Parathyroid adenoma (tissue), 2 donors: ENCODE data around the gene NCAPH2.
A peak's percentile ranks its signal among the peaks of the same experiment; 100 is the strongest.

Experiments
- H2AFZ ChIP-seq: fragments of 300-600 bp; sonication (generic); one replicate; pipeline ENCODE4 v1.7.0; 2017; ENCODE audit warnings: antibody characterized with exemption, mild to moderate bottlenecking
- H3K27ac ChIP-seq: fragments of 300-600 bp; sonication (generic); one replicate; pipeline ENCODE4 v1.7.0; 2017
- H3K27me3 ChIP-seq: fragments of 300-600 bp; sonication (generic); one replicate; pipeline ENCODE4 v1.7.0; 2017; ENCODE audit warnings: low read length; ENCODE audit not compliant: control insufficient read depth, insufficient read depth
- H3K36me3 ChIP-seq: fragments of 300-600 bp; sonication (generic); one replicate; pipeline ENCODE4 v1.7.0; 2017; ENCODE audit warnings: low read length; ENCODE audit not compliant: control insufficient read depth, insufficient read depth
- H3K4me1 ChIP-seq: fragments of 300-600 bp; sonication (generic); one replicate; pipeline ENCODE4 v1.7.0; 2017; ENCODE audit warnings: control low read depth
- H3K4me2 ChIP-seq: fragments of 300-600 bp; sonication (generic); one replicate; pipeline ENCODE4 v1.7.0; 2017; ENCODE audit warnings: low read length
- H3K4me3 ChIP-seq: fragments of 300-600 bp; sonication (generic); one replicate; pipeline ENCODE4 v1.7.0; 2017; ENCODE audit warnings: low read depth, low read length
- H3K79me2 ChIP-seq: fragments of 300-600 bp; sonication (generic); one replicate; pipeline ENCODE4 v1.7.0; 2017; ENCODE audit warnings: control low read depth
- H3K9ac ChIP-seq: fragments of 300-600 bp; sonication (generic); one replicate; pipeline ENCODE4 v1.7.0; 2017; ENCODE audit warnings: mild to moderate bottlenecking
- H3K9me3 ChIP-seq: fragments of 300-600 bp; sonication (generic); one replicate; pipeline ENCODE4 v1.7.0; 2017; ENCODE audit warnings: low read length; ENCODE audit not compliant: control insufficient read depth
- CTCF ChIP-seq: fragments of 300-600 bp; sonication (generic); IDR thresholded peaks from one replicate; pipeline ENCODE4 v1.7.0; 2017; ENCODE audit warnings: antibody characterized with exemption, mild to moderate bottlenecking
- donor health status: primary hyperparathyroidism.

The NCAPH2 gene

GRCh38 chr22:50525858-50526107 lies 17.8 kb downstream of the NCAPH2 start:
- H3K4me3 ChIP-seq, result peak overlapping the region; percentile 81
- no peaks in the 10 kb centered on the region for H3K9me3 ChIP-seq
- no peaks in the 10 kb centered on the region for H3K27me3 ChIP-seq
- peak overlapping the region; percentile 95 for H3K27ac ChIP-seq
- no peak overlapping the region for H3K9ac ChIP-seq
- no peaks in the 10 kb centered on the region for H3K79me2 ChIP-seq
- H3K4me1 ChIP-seq, result peaks cover 4% of the 10 kb centered on the region
- H3K4me2 ChIP-seq, result peak overlapping the region; percentile 95
- TF ChIP-seq CTCF, result no peak
- H2AFZ ChIP-seq, result peak overlapping the region; percentile 74
- no peaks in the 10 kb centered on the region for H3K36me3 ChIP-seq

GRCh38 chr22:50526108-50526833 lies 18.2 kb downstream of the NCAPH2 start:
- Histone ChIP-seq H3K9ac (no peak overlapping the region), H3K36me3 (no peaks in the 10 kb centered on the region), H3K27me3 (no peaks in the 10 kb centered on the region), H3K9me3 (no peaks in the 10 kb centered on the region), H2AFZ (peak overlapping the region; percentile 74), H3K79me2 (no peaks in the 10 kb centered on the region), H3K4me2 (peak overlapping the region; percentile 95), H3K4me1 (peaks cover 4% of the 10 kb centered on the region), H3K4me3 (peak overlapping the region; percentile 81), H3K27ac (peak overlapping the region; percentile 95)
- peak; percentile 43 for TF ChIP-seq CTCF

- H3K36me3 ChIP-seq, result no peaks in the 10 kb centered on the region
- peaks cover 4% of the 10 kb centered on the region for H3K4me1 ChIP-seq
- H3K4me2 ChIP-seq, result peak overlapping the region; percentile 95
- peak overlapping the region; percentile 95 for H3K27ac ChIP-seq
- peak overlapping the region; percentile 74 for H2AFZ ChIP-seq
- H3K79me2 ChIP-seq, result no peaks in the 10 kb centered on the region
- no peak for TF ChIP-seq CTCF
- peak overlapping the region; percentile 81 for H3K4me3 ChIP-seq
- no peaks in the 10 kb centered on the region for H3K9me3 ChIP-seq
- no peak overlapping the region for H3K9ac ChIP-seq
- H3K27me3 ChIP-seq, result no peaks in the 10 kb centered on the region
These were observed 19.1 kb downstream of the NCAPH2 start for GRCh38 chr22:50526834-50527801.

- Histone ChIP-seq H3K27ac (peak overlapping the region; percentile 88), H3K79me2 (no peaks in the 10 kb centered on the region), H3K4me2 (no peak overlapping the region), H3K27me3 (no peaks in the 10 kb centered on the region), H3K9me3 (no peaks in the 10 kb centered on the region), H3K4me1 (peaks cover 4% of the 10 kb centered on the region), H3K9ac (no peak overlapping the region), H2AFZ (no peak overlapping the region), H3K4me3 (no peak overlapping the region), H3K36me3 (no peaks in the 10 kb centered on the region)
- no peak for TF ChIP-seq CTCF
These were observed 20.1 kb downstream of the NCAPH2 start for GRCh38 chr22:50527921-50528681.
